ENCODE results near the gene KRTAP13-4.

Gene KRTAP13-4

GRCh38 chr21:30430170-30430655 lies at the start of gene KRTAP13-4:
Gene KRTAP13-4, plus strand, starts transcription at chr21:30430220. Its CDS starts 56 bp downstream, at chr21:30430276.
- no peak for DNase-seq

- no peak for DNase-seq
Measured at GRCh38 chr21:30382201-30382600, 47.8 kb upstream of the KRTAP13-4 start.

DNA sequence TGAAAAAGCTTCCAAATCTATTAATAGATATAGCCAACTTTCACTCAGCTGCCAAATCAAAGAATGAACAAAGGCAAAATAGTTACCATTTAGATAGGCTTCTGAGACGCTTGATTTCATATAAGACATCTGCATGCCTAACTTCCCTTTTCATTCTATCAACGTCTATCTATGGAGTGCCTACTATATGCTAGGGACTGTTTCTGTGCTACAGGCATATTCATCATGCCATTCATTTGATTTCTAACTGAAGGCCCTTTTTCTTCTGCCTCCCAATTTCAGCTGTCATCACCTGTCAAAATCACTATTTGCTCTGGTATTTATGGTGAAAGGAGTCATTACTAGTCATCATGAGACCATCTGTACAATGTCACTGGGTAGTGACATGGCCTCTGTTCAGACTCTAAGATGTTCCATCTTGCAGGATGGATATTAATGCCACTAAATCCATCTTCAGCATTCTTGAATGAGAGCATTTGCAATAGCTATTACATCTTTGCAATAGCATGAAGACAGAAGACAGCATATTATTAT lies 38.5 kb upstream of the KRTAP13-4 start:
- no peak for DNase-seq

DNA sequence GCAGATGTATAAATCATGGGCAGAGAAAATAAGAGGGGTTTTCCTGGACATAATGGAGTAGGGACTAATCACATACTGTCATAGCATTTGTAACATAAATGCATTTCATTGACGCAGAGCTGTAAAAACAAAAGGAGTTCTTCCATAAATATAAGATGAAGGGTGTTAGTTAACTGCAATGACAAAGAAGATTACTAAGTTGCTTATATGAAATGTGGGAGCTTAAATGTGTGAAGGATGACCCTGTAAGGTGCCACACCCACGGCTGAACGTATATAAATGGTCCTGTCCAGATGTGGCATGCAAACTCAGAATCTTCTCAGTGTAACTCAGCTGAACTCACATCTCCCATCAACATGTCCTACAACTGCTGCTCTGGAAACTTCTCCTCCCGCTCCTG lies 34.3 kb upstream of the KRTAP13-4 start, which contains the start of gene KRTAP13-1:
Gene KRTAP13-1 (plus strand): TSS at position 301 of the 400 bp plus-strand sequence. CDS start 56 bp downstream, at position 357.
- no peak for DNase-seq

GRCh38 chr21:30408782-30409494 lies 21.1 kb upstream of the KRTAP13-4 start:
- DNase-seq = peak; percentile 23

GRCh38 chr21:30415993-30416392 lies 14.0 kb upstream of the KRTAP13-4 start:
- DNase-seq = no peak

- no peak for DNase-seq
Measured at GRCh38 chr21:30425826-30426225, 4.2 kb upstream of the KRTAP13-4 start, which contains the start of gene KRTAP13-3. Gene KRTAP13-3, minus strand, starts transcription at chr21:30425926. Its CDS starts 14 bp downstream, at chr21:30425912.

GRCh38 chr21:30426731-30427130 lies 3.3 kb upstream of the KRTAP13-4 start:
- no peak for DNase-seq

DNA sequence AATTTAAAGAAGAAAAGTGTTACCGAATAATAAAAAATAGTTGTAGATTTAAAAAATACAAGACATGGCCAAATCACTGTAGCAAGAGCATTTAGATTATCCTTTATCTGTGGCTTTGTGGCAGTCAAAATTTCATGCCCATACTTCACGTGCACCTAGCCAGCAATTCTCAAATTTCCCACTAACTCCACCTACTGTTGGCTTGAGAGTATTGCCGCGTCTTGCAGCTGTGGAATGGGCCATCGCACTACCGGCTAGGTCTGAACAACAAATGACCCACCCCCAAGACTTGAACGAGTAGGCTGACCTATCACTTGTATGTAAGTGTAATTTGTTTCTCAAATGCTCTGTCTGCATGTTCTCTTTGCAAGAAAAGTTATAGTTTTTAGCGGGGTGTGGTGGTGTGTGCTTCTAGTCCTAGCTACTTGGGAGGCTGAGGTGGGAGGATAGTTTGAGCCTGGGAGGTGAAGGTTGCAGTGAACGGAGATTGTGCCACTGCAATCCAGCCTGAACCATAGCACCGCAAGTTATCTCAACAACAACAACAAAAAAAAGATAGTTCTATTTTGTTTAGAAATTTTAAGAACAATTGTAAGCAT lies 4.1 kb downstream of the KRTAP13-4 start:
- no peak for DNase-seq

GRCh38 chr21:30437010-30437565 lies 7.1 kb downstream of the KRTAP13-4 start:
- no peak for DNase-seq

DNA sequence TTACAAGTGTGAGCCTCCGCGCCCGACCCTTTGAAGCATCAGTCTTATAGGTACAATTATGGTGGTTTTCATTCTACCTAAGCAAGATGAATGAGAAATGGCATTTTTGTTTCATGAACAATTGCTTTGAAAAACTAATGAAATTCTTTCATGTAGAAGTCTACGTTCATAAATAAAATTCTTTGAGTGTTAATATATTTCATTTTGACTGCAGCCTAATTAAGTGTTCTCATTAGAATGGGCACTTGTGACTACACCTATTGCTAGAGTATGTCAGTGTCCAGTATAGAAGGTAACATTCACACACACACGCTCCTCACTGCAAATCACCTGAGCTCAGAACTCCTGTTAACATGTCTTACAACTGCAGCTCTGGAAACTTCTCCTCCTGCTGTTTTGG lies 10.0 kb downstream of the KRTAP13-4 start, which contains the start of gene KRTAP15-1:
Gene KRTAP15-1 (plus strand): TSS at position 301 of the 400 bp plus-strand sequence. CDS start 53 bp downstream, at position 354.
- no peak for DNase-seq

DNA sequence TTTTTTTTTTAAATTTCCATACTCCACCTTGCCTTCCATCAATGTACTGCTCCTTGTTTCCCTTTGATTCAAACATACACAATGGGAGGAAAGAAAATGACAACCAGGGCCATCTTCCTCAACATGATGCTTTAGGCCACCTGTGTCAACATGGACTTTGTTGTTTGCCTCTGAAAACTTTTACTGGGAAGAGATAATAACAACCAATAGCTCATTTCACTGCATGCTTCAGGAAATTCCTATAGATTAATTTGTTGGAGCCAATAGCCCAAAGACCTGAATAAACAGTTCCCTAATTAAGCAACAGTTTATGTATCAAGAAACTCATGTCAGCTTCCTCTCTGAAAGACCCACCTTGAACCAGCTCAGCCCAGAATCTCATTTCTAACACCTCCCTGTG lies 13.2 kb downstream of the KRTAP13-4 start:
- DNase-seq = no peak

- no peak for DNase-seq
Measured at GRCh38 chr21:30444204-30444603, 14.2 kb downstream of the KRTAP13-4 start.

DNA sequence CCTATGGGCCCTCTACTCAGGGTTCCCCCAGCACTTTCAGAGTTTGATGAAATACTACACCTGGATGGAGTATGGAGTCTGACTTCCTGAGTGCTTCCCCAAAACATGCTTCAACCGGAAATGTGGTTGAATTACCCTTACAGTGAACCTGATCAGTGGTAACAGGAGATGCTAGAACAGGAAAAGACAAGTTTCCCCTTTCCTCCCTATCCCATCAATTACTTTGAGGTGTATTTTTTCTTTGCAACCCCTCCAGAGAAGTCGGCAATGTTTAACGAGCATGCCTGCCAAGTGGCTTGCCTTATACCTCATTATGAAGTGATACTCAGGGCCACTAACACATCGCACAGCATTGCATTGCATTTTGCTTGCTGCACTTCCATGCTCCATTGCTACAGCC lies 17.0 kb downstream of the KRTAP13-4 start:
- no peak for DNase-seq

- no peak for DNase-seq
Measured at GRCh38 chr21:30448514-30448913, 18.5 kb downstream of the KRTAP13-4 start.

GRCh38 chr21:30463713-30464112 lies 33.7 kb downstream of the KRTAP13-4 start:
- DNase-seq = no peak

GRCh38 chr21:30468900-30469714 lies 39.1 kb downstream of the KRTAP13-4 start:
- DNase-seq = no peak

- DNase-seq = no peak
Measured at GRCh38 chr21:30478004-30478403, 48.0 kb downstream of the KRTAP13-4 start.

DNA sequence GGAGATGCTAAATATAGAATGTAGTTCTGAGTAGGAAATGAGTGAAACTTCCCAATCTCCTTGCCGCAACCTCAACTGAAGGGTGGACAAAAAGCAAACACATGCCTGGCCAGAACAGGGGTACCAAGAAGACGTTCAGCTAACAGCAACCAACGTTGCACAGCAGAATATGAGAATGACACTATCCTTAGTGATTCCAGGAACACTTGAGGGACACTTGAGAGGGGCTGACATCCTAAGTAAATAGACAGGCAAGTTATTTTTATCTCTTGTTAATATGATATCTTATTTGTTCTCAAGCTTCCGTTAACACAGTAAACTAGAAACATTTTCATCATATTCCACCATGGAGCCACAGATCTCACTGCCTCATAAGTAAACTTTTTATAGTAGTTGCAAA lies 49.2 kb downstream of the KRTAP13-4 start:
- no peak for DNase-seq

- DNase-seq = no peak
Measured at GRCh38 chr21:30480145-30480544, 50.1 kb downstream of the KRTAP13-4 start, which contains the start of gene KRTAP19-1. Gene KRTAP19-1, minus strand, starts transcription at chr21:30480367. Its CDS starts 50 bp downstream, at chr21:30480317.
